ENCODE data around the gene DMKN. TPM values are rescaled to one million over a fixed set of nuclear protein-coding genes. Genes with fewer than 3 reads are reported as not detected.
A peak's percentile ranks its signal among the peaks of the same experiment; 100 is the strongest.
"Not testable (repeated sequence)": the region's sequence is repeated elsewhere in the genome, so short reads cannot be mapped to it uniquely, and the experiment has no call there.

DMKN gene
- total RNA-seq, 1 experiment from 2014 or later: 9.3 TPM

DNA sequence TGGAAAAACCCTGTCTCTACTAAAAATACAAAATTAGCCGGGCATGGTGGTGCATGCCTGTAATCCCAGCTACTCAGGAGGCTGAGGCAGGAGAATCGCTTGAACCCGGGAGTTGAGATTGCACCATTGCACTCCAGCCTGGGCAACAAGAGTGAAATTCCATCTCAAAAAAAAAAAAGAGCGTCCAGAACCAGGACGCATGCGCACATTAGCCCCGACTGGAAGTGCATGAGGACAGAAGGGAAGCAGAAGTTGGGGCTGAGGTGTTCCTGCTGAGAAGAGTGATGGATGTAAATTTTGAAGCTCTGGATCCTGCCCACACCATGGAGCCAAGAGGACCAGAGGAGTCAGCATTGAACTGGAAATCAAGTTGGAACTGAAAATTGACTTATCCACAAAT, 38.9 kb downstream of the DMKN start:
- not testable (repeated sequence) for DNase-seq; H3K36me3 ChIP-seq (ENCODE audit: insufficient read depth, low read length); H3K27ac ChIP-seq (ENCODE audit: low read length); H3K9me2 ChIP-seq (replicated peaks; ENCODE audit: insufficient read depth, low read length); H4K20me1 ChIP-seq (ENCODE audit: insufficient read depth, low read depth, low read length); H3K4me2 ChIP-seq (ENCODE audit: low read depth, low read length, poor library complexity, severe bottlenecking); H3K4me1 ChIP-seq (ENCODE audit: low read length); H3K4me3 ChIP-seq (ENCODE audit: low read length); H2AFZ ChIP-seq (ENCODE audit: low read length); H3K9me3 ChIP-seq (ENCODE audit: low read length); H3K9ac ChIP-seq (ENCODE audit: low read length); H3K27me3 ChIP-seq (ENCODE audit: low read length); H3K79me2 ChIP-seq (ENCODE audit: low read length)

DNA sequence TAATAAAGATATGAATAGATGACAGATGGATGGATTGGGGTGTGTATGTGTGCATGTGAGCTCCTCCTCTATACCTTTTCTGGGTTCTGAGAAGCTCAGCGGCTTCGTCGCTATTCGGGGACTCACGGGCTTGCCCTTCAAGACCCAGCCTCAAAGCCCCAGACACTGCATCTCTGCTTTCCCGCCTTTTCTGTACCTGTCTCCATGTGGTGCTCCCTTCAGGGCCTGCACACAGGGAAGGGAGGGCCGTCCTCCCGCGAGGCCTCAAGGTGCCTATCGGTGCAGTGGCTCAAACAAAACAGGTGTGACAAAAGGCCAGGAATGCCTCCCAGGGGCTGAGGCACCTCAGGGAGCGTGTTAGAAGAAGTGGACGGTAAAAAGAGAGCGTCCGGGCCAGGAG, 39.3 kb downstream of the DMKN start:
- Histone ChIP-seq H4K20me1 (ENCODE audit: insufficient read depth, low read depth, low read length) (no peaks in the 10 kb centered on the region), H3K9ac (ENCODE audit: low read length) (no peak overlapping the region), H3K36me3 (ENCODE audit: insufficient read depth, low read length) (no peaks in the 10 kb centered on the region), H3K4me3 (ENCODE audit: low read length) (no peak overlapping the region), H2AFZ (ENCODE audit: low read length) (no peak overlapping the region), H3K9me2 (replicated peaks; ENCODE audit: insufficient read depth, low read length) (no peaks in the 10 kb centered on the region), H3K27me3 (ENCODE audit: low read length) (no peaks in the 10 kb centered on the region), H3K79me2 (ENCODE audit: low read length) (no peaks in the 10 kb centered on the region), H3K4me1 (ENCODE audit: low read length) (no peaks in the 10 kb centered on the region), H3K27ac (ENCODE audit: low read length) (no peak overlapping the region), H3K9me3 (ENCODE audit: low read length) (no peaks in the 10 kb centered on the region), H3K4me2 (ENCODE audit: low read depth, low read length, poor library complexity, severe bottlenecking) (no peak overlapping the region)
- DNase-seq: no peak

DNA sequence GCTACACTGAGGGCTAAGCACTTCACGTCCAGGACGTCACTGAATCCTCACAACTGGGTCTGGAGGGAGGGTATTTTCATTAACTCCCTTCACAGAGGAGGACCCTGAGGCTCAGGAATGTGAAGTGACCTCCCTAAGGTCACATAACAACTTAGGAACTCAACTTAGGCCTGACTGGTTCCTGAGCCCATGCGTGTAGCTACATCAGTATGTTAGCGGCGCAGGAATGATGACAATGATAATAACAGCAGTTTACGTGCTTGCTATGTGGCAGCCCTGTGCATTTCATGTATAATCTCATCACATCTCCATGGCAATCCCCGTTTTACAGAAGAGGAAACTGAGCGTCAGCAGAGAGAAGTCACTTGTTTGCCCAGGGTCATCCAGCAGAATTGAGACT, 41.5 kb downstream of the DMKN start:
- no peaks in the 10 kb centered on the region for H4K20me1 ChIP-seq (ENCODE audit: insufficient read depth, low read depth, low read length)
- H3K79me2 ChIP-seq (ENCODE audit: low read length): no peaks in the 10 kb centered on the region
- H3K9me3 ChIP-seq (ENCODE audit: low read length): no peaks in the 10 kb centered on the region

DNA sequence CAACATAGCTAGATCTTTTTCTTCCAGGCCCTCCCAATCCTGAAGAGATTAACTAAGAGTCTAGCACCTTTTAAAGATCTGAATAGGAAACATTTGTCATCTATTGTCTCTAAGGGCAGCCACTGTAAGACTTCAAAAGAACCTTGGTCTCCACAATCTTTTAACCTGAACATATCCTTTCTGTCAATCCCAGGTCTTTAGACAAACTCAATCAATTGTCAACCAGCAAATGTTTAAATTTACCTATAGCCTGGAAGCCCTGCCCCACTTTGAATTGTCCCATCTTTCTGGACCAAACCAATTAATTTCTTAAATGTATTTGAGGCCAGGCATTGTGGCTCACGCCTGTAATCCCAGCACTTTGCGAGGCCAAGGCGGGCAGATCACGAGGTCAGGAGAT, 42.4 kb downstream of the DMKN start:
- DNase-seq; H3K4me1 ChIP-seq (ENCODE audit: low read length); H3K9me3 ChIP-seq (ENCODE audit: low read length): not testable (repeated sequence)

More for the DNA sequence above, 41.5 kb downstream of the DMKN start:
- no peak overlapping the region for H3K4me3 ChIP-seq (ENCODE audit: low read length)
- H3K36me3 ChIP-seq (ENCODE audit: insufficient read depth, low read length): no peaks in the 10 kb centered on the region
- no peak for DNase-seq
- no peak overlapping the region for H2AFZ ChIP-seq (ENCODE audit: low read length)
- peaks cover 2% of the 10 kb centered on the region; the same call in 1 of the 2 replicates for H3K4me1 ChIP-seq (ENCODE audit: low read length)
- H3K27ac ChIP-seq (ENCODE audit: low read length): no peak overlapping the region
- H3K9me2 ChIP-seq (replicated peaks; ENCODE audit: insufficient read depth, low read length): no peaks in the 10 kb centered on the region
- no peak overlapping the region for H3K4me2 ChIP-seq (ENCODE audit: low read depth, low read length, poor library complexity, severe bottlenecking)
- no peak overlapping the region for H3K9ac ChIP-seq (ENCODE audit: low read length)
- H3K27me3 ChIP-seq (ENCODE audit: low read length): no peaks in the 10 kb centered on the region

DNA sequence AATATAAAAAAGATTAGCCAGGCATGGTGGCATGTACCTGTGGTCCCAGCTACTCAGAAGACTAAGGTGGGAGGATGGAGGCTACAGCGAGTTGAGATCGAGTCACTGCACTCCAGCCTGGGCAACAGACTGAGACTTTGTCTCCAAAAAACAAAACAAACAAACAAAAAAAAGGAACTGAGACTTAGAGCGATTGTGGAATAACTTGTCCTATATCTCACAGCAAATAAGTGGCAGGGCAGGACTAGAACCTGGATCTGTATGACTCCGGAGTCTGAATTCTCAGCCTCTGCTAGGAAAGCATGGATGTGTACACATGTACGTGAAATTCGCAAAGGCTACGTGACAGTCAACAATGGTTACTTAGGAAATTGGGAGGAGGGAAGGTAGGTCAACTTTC, 43.3 kb downstream of the DMKN start:
- H3K9me3 ChIP-seq (ENCODE audit: low read length): no peaks in the 10 kb centered on the region
- H3K4me1 ChIP-seq (ENCODE audit: low read length): peaks cover 2% of the 10 kb centered on the region; the same call in 1 of the 2 replicates
- no peaks in the 10 kb centered on the region for H3K79me2 ChIP-seq (ENCODE audit: low read length)
- no peak overlapping the region for H3K4me3 ChIP-seq (ENCODE audit: low read length)
- no peak overlapping the region for H2AFZ ChIP-seq (ENCODE audit: low read length)
- no peaks in the 10 kb centered on the region for H3K36me3 ChIP-seq (ENCODE audit: insufficient read depth, low read length)
- no peaks in the 10 kb centered on the region for H4K20me1 ChIP-seq (ENCODE audit: insufficient read depth, low read depth, low read length)
- H3K9ac ChIP-seq (ENCODE audit: low read length): no peak overlapping the region
- no peaks in the 10 kb centered on the region for H3K9me2 ChIP-seq (replicated peaks; ENCODE audit: insufficient read depth, low read length)
- no peak overlapping the region for H3K4me2 ChIP-seq (ENCODE audit: low read depth, low read length, poor library complexity, severe bottlenecking)
- DNase-seq: no peak
- no peak overlapping the region for H3K27ac ChIP-seq (ENCODE audit: low read length)
- H3K27me3 ChIP-seq (ENCODE audit: low read length): no peaks in the 10 kb centered on the region

More for the DNA sequence above, 42.4 kb downstream of the DMKN start:
- H3K4me2 ChIP-seq (ENCODE audit: low read depth, low read length, poor library complexity, severe bottlenecking); H3K79me2 ChIP-seq (ENCODE audit: low read length); H2AFZ ChIP-seq (ENCODE audit: low read length); H3K4me3 ChIP-seq (ENCODE audit: low read length); H3K9ac ChIP-seq (ENCODE audit: low read length); H4K20me1 ChIP-seq (ENCODE audit: insufficient read depth, low read depth, low read length); H3K27me3 ChIP-seq (ENCODE audit: low read length); H3K9me2 ChIP-seq (replicated peaks; ENCODE audit: insufficient read depth, low read length); H3K36me3 ChIP-seq (ENCODE audit: insufficient read depth, low read length); H3K27ac ChIP-seq (ENCODE audit: low read length): not testable (repeated sequence)

DNA sequence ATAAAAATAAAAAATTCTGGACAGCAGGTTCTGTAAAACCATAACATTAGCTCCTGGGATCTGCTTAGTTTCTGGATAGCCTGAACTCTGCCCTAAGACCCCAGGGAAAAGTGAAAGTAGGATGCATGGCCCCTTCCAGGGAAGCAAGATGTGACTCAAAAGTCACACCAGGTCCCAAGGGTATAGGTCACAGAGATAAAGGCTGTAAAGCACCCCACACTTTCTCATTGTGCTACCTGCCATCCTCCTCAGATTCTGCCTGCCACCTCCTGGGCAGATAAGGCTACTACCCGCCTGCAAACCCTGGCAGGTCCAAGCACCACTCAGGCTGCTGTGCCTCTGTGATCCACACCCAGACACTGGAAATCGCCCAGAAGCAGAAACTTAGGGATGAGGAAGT, 44.8 kb downstream of the DMKN start:
- Histone ChIP-seq H2AFZ (ENCODE audit: low read length) (no peak overlapping the region), H3K79me2 (ENCODE audit: low read length) (no peaks in the 10 kb centered on the region), H3K9ac (ENCODE audit: low read length) (no peak overlapping the region), H3K9me2 (replicated peaks; ENCODE audit: insufficient read depth, low read length) (no peaks in the 10 kb centered on the region), H3K27me3 (ENCODE audit: low read length) (no peaks in the 10 kb centered on the region), H3K4me2 (ENCODE audit: low read depth, low read length, poor library complexity, severe bottlenecking) (no peak overlapping the region), H3K9me3 (ENCODE audit: low read length) (no peaks in the 10 kb centered on the region), H3K4me3 (ENCODE audit: low read length) (no peak overlapping the region), H3K36me3 (ENCODE audit: insufficient read depth, low read length) (no peaks in the 10 kb centered on the region), H3K27ac (ENCODE audit: low read length) (no peak overlapping the region), H3K4me1 (ENCODE audit: low read length) (peaks cover 2% of the 10 kb centered on the region; the same call in 1 of the 2 replicates), H4K20me1 (ENCODE audit: insufficient read depth, low read depth, low read length) (no peaks in the 10 kb centered on the region)
- peak; percentile 86 for DNase-seq

DNA sequence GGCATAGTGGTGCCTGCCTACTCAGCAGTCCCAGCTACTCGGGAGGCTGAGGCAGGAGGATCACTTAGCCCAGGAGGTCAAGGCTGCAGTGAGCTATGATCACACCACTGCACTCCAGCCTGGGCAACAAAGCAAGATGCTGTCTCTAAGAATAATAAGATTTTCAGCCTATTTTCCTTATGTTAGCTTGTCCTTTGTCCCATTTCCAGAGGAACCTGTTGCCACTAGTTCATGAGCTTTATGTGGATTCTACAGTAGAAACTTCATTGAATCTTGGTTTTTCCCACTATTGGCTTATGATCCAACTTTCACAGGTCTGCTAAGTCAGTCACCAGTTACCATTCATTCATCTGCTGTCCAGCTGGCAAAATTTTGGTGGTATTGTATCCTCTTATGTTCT, 47.2 kb downstream of the DMKN start:
- Histone ChIP-seq H3K4me2 (ENCODE audit: low read depth, low read length, poor library complexity, severe bottlenecking) (no peak overlapping the region), H3K9me2 (replicated peaks; ENCODE audit: insufficient read depth, low read length) (no peaks in the 10 kb centered on the region), H3K27ac (ENCODE audit: low read length) (no peak overlapping the region), H3K4me3 (ENCODE audit: low read length) (no peak overlapping the region), H3K79me2 (ENCODE audit: low read length) (no peaks in the 10 kb centered on the region), H3K27me3 (ENCODE audit: low read length) (no peaks in the 10 kb centered on the region), H2AFZ (ENCODE audit: low read length) (no peak overlapping the region), H3K4me1 (ENCODE audit: low read length) (peaks cover 12% of the 10 kb centered on the region), H3K9ac (ENCODE audit: low read length) (no peak overlapping the region), H4K20me1 (ENCODE audit: insufficient read depth, low read depth, low read length) (no peaks in the 10 kb centered on the region), H3K36me3 (ENCODE audit: insufficient read depth, low read length) (no peaks in the 10 kb centered on the region), H3K9me3 (ENCODE audit: low read length) (no peaks in the 10 kb centered on the region)
- DNase-seq: no peak

DNA sequence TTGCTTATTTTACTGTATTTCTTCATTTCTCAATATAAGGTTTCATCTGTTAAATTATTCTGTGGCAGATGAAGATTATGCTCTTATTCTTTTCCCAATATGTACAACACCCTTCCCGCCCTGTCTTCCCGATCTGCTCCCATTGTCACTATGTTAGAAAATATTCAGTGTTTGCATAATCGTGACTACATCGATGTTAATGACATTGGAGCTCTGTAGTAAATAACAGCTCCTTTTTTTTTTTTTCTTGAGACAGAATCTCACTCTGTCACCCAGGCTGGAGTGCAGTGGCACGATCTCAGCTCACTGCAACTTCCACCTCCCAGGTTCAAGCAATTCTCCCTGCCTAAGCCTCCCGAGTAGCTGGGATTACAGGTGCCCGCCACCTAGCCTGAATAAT, 50.5 kb downstream of the DMKN start:
- H3K9ac ChIP-seq (ENCODE audit: low read length); H3K9me2 ChIP-seq (replicated peaks; ENCODE audit: insufficient read depth, low read length); H3K4me3 ChIP-seq (ENCODE audit: low read length); H2AFZ ChIP-seq (ENCODE audit: low read length); H3K79me2 ChIP-seq (ENCODE audit: low read length); DNase-seq; H3K27me3 ChIP-seq (ENCODE audit: low read length); H4K20me1 ChIP-seq (ENCODE audit: insufficient read depth, low read depth, low read length); H3K36me3 ChIP-seq (ENCODE audit: insufficient read depth, low read length); H3K27ac ChIP-seq (ENCODE audit: low read length); H3K4me2 ChIP-seq (ENCODE audit: low read depth, low read length, poor library complexity, severe bottlenecking); H3K9me3 ChIP-seq (ENCODE audit: low read length): not testable (repeated sequence)
- H3K4me1 ChIP-seq (ENCODE audit: low read length): peaks cover 30% of the 10 kb centered on the region

DNA sequence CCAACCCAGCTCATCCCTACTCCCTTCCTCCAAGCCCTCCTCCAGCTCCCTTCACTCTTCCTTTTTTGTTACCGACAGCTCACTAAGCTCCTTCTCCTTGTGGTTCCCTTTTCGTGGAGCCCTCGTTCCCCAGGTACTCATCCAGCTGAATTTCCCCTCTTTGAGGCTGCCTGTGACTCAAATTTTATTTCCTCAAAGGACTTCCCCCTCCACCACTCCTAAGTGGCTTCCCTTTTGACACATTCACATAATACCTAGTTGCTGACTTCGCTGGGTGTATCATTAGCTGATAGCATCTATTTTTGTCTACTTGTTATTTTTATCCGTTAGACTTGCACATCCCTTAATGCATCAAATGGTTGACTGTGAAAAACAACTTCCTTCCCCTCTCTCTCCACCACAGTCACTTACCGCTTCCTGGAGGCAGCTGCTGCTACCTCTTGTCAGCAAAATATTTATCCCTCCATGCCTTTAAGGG, 50.9 kb downstream of the DMKN start:
- no peak overlapping the region for H3K4me2 ChIP-seq (ENCODE audit: low read depth, low read length, poor library complexity, severe bottlenecking)
- H4K20me1 ChIP-seq (ENCODE audit: insufficient read depth, low read depth, low read length): peaks cover 3% of the 10 kb centered on the region; the same call in 1 of the 2 replicates
- H3K27me3 ChIP-seq (ENCODE audit: low read length): no peaks in the 10 kb centered on the region
- H3K4me1 ChIP-seq (ENCODE audit: low read length): peaks cover 32% of the 10 kb centered on the region
- no peaks in the 10 kb centered on the region for H3K9me2 ChIP-seq (replicated peaks; ENCODE audit: insufficient read depth, low read length)
- H3K27ac ChIP-seq (ENCODE audit: low read length): no peak overlapping the region
- DNase-seq: peak; percentile 71
- no peaks in the 10 kb centered on the region for H3K79me2 ChIP-seq (ENCODE audit: low read length)
- H3K36me3 ChIP-seq (ENCODE audit: insufficient read depth, low read length): no peaks in the 10 kb centered on the region
- no peaks in the 10 kb centered on the region for H3K9me3 ChIP-seq (ENCODE audit: low read length)
- no peak overlapping the region for H2AFZ ChIP-seq (ENCODE audit: low read length)
- no peak overlapping the region for H3K4me3 ChIP-seq (ENCODE audit: low read length)
- no peak overlapping the region for H3K9ac ChIP-seq (ENCODE audit: low read length)

Measured in Karpas-422 (cell line).